GM20000 (cell line): ENCODE results near the gene ABHD2.

Experiments used
- DNase-seq: peaks from one replicate; pipeline ENCODE4 v3.0.0; 2012; ENCODE audit warnings: low spot score
- CTCF ChIP-seq: IDR thresholded peaks from 2 replicates; pipeline ENCODE4 v1.5.1; 2012; ENCODE audit warnings: mild to moderate bottlenecking, control low read depth; ENCODE audit errors: extremely low read depth, missing control alignments

Gene ABHD2

GRCh38 chr15:89184357-89184756, 96.1 kb downstream of the ABHD2 start:
- no peak for DNase-seq
- no peak for TF ChIP-seq CTCF

GRCh38 chr15:89184886-89185526, 96.8 kb downstream of the ABHD2 start:
- no peak for DNase-seq
- TF ChIP-seq CTCF, result no peak

- TF ChIP-seq CTCF, result no peak
Observed at GRCh38 chr15:89186803-89187202, 98.5 kb downstream of the ABHD2 start.

GRCh38 chr15:89187301-89187985, 99.2 kb downstream of the ABHD2 start:
- no peak for DNase-seq
- TF ChIP-seq CTCF, result no peak

More at GRCh38 chr15:89186803-89187202, 98.5 kb downstream of the ABHD2 start:
- DNase-seq, result no peak

- no peak for DNase-seq
- TF ChIP-seq CTCF, result no peak
Observed at GRCh38 chr15:89187986-89188514, 99.8 kb downstream of the ABHD2 start.

GRCh38 chr15:89192136-89192535, 103.9 kb downstream of the ABHD2 start:
- no peak for DNase-seq
- TF ChIP-seq CTCF, result no peak

- no peak for TF ChIP-seq CTCF
- no peak for DNase-seq
Observed at GRCh38 chr15:89192766-89193165, 104.5 kb downstream of the ABHD2 start.
